Karpas-422 (cell line): ENCODE measurements around the gene MAS1. TPM values are rescaled to one million over a fixed set of nuclear protein-coding genes. Genes with fewer than 3 reads are reported as not detected.
A peak's percentile ranks its signal among the peaks of the same experiment; 100 is the strongest.
"Not testable (repeated sequence)": the region's sequence is repeated elsewhere in the genome, so short reads cannot be mapped to it uniquely, and the experiment has no call there.

Experiments used
- DNase-seq: peaks from one replicate; pipeline ENCODE4 v3.0.0-alpha.2; 2015
- H2AFZ ChIP-seq: fragments of 200-600 bp; sonication (generic); 2 replicates; pipeline ENCODE4 v1.6.1; 2014; ENCODE audit warnings: antibody characterized with exemption, low read length, mixed read lengths
- H3K27ac ChIP-seq: fragments of 200-600 bp; sonication (generic); 2 replicates; pipeline ENCODE4 v1.5.1; 2014; ENCODE audit warnings: mild to moderate bottlenecking, low read length, moderate library complexity
- H3K27me3 ChIP-seq: fragments of 200-600 bp; sonication (generic); 2 replicates; pipeline ENCODE4 v1.6.1; 2014; ENCODE audit warnings: low read length, mixed read lengths
- H3K36me3 ChIP-seq: fragments of 200-600 bp; sonication (generic); 2 replicates; pipeline ENCODE4 v1.6.1; 2014; ENCODE audit warnings: low read length, mixed read lengths; ENCODE audit not compliant: insufficient read depth
- H3K4me1 ChIP-seq: fragments of 200-600 bp; sonication (generic); 2 replicates; pipeline ENCODE4 v1.6.1; 2014; ENCODE audit warnings: mild to moderate bottlenecking, low read length, mixed read lengths
- H3K4me2 ChIP-seq: fragments of 200-600 bp; sonication (generic); 2 replicates; pipeline ENCODE4 v1.6.1; 2014; ENCODE audit warnings: low read length, low read depth, mild to moderate bottlenecking; ENCODE audit not compliant: poor library complexity, severe bottlenecking
- H3K4me3 ChIP-seq: fragments of 200-600 bp; sonication (generic); 2 replicates; pipeline ENCODE4 v1.5.1; 2014; ENCODE audit warnings: mild to moderate bottlenecking, antibody characterized with exemption, low read length, mixed read lengths
- H3K79me2 ChIP-seq: fragments of 200-600 bp; sonication (generic); 2 replicates; pipeline ENCODE4 v1.6.1; 2014; ENCODE audit warnings: mild to moderate bottlenecking, low read length, mixed read lengths
- H3K9ac ChIP-seq: fragments of 200-600 bp; sonication (generic); 2 replicates; pipeline ENCODE4 v1.6.0; 2014; ENCODE audit warnings: low read length
- H3K9me2 ChIP-seq: fragments of 200-600 bp; sonication (generic), shearing (Covaris generic); replicated peaks from 2 replicates; pipeline ENCODE4 v1.6.0; 2014; ENCODE audit warnings: mild to moderate bottlenecking, low read length, moderate library complexity; ENCODE audit not compliant: insufficient read depth
- H3K9me3 ChIP-seq: fragments of 300-700, 200-600 bp; sonication (generic); 2 replicates; pipeline ENCODE4 v1.6.1; 2014; ENCODE audit warnings: low read length, mixed read lengths
- H4K20me1 ChIP-seq: fragments of 200-600 bp; sonication (generic); 2 replicates; pipeline ENCODE4 v1.6.1; 2014; ENCODE audit warnings: mild to moderate bottlenecking, antibody characterized with exemption, low read length, low read depth; ENCODE audit not compliant: insufficient read depth
- total RNA-seq: library from RNA; depleted of rRNA; stranded (reverse); fragments of >200 nt; shearing (Covaris generic); gene quantifications from 2 replicates; pipeline ENCODE4 v1.2.3, GENCODE V29; 2014; ENCODE audit warnings: low replicate concordance

The MAS1 gene
- total RNA-seq, 1 experiment from 2014 or later: not detected

DNA sequence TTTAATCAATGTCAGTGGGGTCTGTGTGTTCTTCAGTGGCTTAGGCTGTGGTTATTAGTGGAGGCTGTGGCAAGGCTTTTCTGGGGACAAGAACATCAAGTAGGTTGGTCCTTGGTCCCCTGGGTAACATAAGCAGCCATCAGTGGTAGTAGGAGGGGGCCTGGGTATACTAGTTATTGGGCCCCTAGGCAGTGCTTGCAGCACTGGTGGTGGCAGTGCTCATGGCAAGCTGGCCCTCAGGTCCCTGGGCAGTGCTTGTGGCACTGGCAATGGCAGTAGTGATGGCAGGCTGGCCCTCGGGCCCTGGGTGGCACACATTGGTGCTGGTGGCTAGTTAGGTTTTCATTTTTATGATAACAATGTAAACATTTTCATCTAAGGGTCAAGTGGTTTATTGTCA is 32.5 kb upstream of the MAS1 start:
- Histone ChIP-seq H3K9ac (no peak overlapping the region), H3K4me2 (no peak overlapping the region), H3K27me3 (no peaks in the 10 kb centered on the region)

DNA sequence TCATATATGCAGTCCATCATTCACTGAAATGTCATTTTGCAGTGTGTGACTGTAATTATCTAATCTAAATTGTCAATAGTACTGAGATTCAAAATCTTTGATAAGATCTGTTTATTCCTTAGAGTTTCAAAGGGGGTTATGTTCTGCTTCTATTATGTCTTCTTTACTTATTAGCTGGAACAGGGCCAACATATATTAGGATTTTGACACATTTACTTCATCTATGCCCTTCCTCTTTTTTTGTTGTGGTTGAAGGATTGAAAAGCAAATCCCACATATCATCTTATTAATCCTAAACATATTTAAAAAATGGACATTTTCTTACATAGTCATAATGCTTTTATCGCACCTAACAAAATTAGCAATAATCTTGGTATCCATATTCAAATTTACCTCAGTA is 30.3 kb upstream of the MAS1 start:
- Histone ChIP-seq H3K4me3 (no peak overlapping the region), H3K4me1 (no peaks in the 10 kb centered on the region), H4K20me1 (no peaks in the 10 kb centered on the region), H3K9ac (no peak overlapping the region), H3K36me3 (no peaks in the 10 kb centered on the region), H3K9me2 (no peaks in the 10 kb centered on the region), H3K27me3 (no peaks in the 10 kb centered on the region), H3K9me3 (no peaks in the 10 kb centered on the region), H3K79me2 (no peaks in the 10 kb centered on the region), H2AFZ (no peak overlapping the region), H3K27ac (no peak overlapping the region), H3K4me2 (no peak overlapping the region)
- no peak for DNase-seq

More for the DNA sequence above, 32.5 kb upstream of the MAS1 start:
- Histone ChIP-seq H3K36me3 (no peaks in the 10 kb centered on the region), H3K79me2 (no peaks in the 10 kb centered on the region), H3K27ac (no peak overlapping the region), H3K4me1 (no peaks in the 10 kb centered on the region), H3K9me3 (no peaks in the 10 kb centered on the region), H3K4me3 (no peak overlapping the region), H3K9me2 (no peaks in the 10 kb centered on the region), H2AFZ (no peak overlapping the region), H4K20me1 (no peaks in the 10 kb centered on the region)
- DNase-seq: no peak

DNA sequence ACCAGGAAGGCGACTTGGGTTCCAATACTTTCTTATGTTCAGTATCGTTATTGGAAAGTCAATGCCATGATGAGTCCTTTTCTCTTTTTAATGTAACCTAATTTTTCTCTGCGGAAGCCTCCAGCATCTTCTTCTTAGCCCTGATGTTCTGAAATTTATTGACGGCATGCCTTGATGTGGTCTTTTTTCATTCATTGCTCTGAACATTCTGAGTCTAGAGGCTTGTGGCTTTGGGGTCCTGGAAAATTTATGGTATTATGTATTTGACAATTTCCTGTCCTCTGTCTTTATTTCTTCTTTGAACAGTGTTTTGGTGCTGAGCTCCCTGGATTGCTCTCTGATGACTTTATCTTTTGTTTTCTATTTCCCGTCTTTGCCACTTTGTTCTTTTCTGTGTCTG is 28.7 kb upstream of the MAS1 start:
- Histone ChIP-seq H3K4me1 (no peaks in the 10 kb centered on the region), H3K9me3 (no peaks in the 10 kb centered on the region), H3K9ac (no peak overlapping the region), H3K79me2 (no peaks in the 10 kb centered on the region), H3K36me3 (no peaks in the 10 kb centered on the region), H3K4me3 (no peak overlapping the region), H2AFZ (no peak overlapping the region), H3K9me2 (no peaks in the 10 kb centered on the region), H3K27me3 (no peaks in the 10 kb centered on the region), H3K4me2 (no peak overlapping the region), H3K27ac (no peak overlapping the region), H4K20me1 (no peaks in the 10 kb centered on the region)
- no peak for DNase-seq

DNA sequence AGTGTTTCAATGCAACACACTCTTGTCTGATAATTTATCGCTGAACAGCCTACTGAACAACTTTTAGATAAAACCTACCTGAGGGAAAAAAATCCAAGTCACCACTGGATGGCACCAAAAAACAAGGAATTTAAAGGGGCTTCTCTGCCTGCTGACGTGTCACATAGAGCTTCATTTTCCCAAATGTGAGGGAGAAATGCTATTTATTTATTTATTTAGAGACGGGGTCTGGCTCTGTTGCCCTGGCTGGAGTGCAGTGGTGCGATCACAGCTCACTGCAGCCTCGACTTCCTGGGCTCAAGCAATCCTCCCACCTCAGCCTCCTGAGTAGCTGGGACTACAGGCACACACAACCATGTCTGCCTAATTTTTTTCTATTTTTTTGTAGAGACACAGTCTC is 27.4 kb upstream of the MAS1 start:
- not testable (repeated sequence) for H3K27ac ChIP-seq, H3K4me3 ChIP-seq, H3K9ac ChIP-seq, H4K20me1 ChIP-seq, H2AFZ ChIP-seq, H3K4me1 ChIP-seq, H3K4me2 ChIP-seq, H3K27me3 ChIP-seq, H3K9me2 ChIP-seq, H3K79me2 ChIP-seq, H3K9me3 ChIP-seq, H3K36me3 ChIP-seq
- peak; percentile 75 for DNase-seq

DNA sequence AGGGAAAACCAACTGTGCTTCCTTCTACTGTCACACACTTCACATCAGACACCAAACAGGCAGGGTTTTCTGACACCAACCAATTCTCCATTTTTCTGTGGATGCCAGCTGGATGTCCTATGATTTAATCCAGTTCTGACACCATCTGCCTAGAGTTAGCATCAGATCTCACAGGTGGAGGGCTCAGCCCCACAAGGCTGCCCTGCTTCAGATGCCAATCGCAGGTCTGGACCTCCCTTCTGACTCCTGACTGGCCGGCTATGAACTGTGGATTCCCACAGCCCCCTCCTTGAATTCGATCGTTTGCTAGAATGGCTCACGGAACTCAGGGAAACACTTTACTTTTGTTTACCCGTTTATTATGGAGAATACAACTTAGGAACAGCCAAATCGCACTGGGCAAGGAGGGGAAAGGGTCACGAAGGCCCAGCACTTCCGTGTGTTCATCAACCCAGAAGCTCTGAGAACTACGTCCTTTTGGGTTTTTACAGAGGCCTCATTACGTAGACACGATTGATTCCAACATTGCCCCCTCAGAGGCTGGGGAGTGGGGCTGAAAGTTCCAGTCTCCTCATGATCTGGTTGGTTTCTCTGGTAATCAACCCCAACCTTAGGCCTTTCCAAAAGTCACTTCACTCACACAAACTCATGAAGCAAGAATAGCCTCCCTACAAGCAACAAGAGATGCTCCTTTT is 25.4 kb upstream of the MAS1 start:
- no peak for DNase-seq
- no peak overlapping the region for H3K9ac ChIP-seq
- H3K4me1 ChIP-seq: no peaks in the 10 kb centered on the region
- H3K27ac ChIP-seq: no peak overlapping the region
- H3K36me3 ChIP-seq: no peaks in the 10 kb centered on the region
- H3K4me3 ChIP-seq: no peak overlapping the region
- no peak overlapping the region for H3K4me2 ChIP-seq
- H3K9me2 ChIP-seq: no peaks in the 10 kb centered on the region
- H3K27me3 ChIP-seq: no peaks in the 10 kb centered on the region
- no peaks in the 10 kb centered on the region for H4K20me1 ChIP-seq
- no peak overlapping the region for H2AFZ ChIP-seq
- H3K9me3 ChIP-seq: no peaks in the 10 kb centered on the region
- H3K79me2 ChIP-seq: no peaks in the 10 kb centered on the region

DNA sequence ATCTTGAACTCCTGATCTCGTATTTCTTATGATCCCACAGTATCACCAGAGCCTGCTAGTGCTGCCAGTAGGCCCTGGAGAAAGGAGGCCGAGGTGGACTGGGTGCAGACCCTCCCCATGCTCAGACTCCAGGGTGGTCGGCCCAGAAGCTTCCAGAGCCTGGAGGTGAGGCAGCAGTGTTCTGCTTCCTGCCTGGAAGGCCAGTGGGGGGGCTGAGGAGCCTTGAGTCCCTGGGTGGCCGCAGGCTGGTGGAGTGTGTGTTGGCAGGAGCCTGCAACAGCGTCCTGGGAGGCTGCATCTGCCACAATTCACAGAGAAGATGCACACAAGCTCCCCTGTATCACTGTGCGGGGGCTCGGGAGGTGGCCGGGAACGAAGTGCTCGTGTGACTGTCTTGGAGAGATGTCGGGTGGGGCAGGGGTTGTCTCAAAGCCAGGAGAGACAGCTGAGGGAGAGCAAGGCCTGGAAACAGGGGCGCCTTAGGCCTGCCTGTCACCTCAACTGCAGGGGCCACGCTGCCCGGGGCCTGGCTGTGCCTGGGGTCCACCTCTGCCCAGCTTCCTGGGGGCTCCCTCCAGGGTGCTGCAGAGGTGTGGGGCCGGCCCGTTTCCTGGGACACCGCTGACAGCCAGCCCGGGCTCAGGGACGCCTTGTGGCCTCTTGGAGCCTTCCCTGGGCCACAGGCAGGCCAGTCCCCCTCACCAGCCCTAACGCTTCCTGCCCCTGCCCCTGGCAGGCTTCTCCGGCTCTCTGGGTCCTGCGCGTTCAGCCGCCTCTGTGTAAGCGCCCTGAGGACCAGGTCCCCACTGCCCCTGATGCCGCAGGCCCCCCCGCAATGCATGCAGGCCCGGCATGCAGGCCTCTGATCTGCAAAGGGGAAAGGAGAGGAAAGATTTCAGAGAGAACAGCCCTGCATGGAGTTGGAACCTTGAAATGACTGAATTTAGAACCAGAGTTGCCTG is 24.2 kb upstream of the MAS1 start:
- Histone ChIP-seq H3K79me2 (no peaks in the 10 kb centered on the region), H3K4me3 (no peak overlapping the region), H4K20me1 (no peaks in the 10 kb centered on the region), H3K9ac (no peak overlapping the region), H3K27me3 (no peaks in the 10 kb centered on the region), H3K9me3 (no peaks in the 10 kb centered on the region), H3K27ac (no peak overlapping the region), H3K9me2 (no peaks in the 10 kb centered on the region), H3K4me1 (no peaks in the 10 kb centered on the region), H3K4me2 (no peak overlapping the region), H2AFZ (no peak overlapping the region), H3K36me3 (no peaks in the 10 kb centered on the region)
- no peak for DNase-seq

DNA sequence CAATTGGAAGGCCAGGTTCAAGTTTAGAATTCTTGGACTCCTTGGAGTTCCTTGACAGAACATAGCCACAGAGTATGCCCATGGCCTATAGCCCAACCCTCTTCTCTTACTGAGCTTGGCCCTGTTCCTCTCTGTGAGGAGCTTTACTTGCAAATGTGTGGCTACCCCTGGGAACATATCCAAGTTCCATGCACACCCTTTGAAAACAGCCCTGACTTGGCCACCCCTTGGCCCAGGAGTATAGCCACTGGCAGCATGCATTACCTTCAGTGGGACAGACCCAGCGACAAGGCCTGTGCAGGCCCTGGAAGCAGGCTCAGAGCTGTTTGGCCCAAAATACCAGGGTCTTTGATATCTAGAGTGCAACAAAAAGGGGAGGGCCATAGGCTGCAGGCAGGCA is 19.5 kb upstream of the MAS1 start:
- no peak for DNase-seq
- no peak overlapping the region for H3K4me2 ChIP-seq
- H3K9me3 ChIP-seq: no peaks in the 10 kb centered on the region
- no peak overlapping the region for H3K27ac ChIP-seq
- no peak overlapping the region for H3K4me3 ChIP-seq
- H3K9ac ChIP-seq: no peak overlapping the region
- no peak overlapping the region for H2AFZ ChIP-seq
- no peaks in the 10 kb centered on the region for H3K36me3 ChIP-seq
- no peaks in the 10 kb centered on the region for H3K79me2 ChIP-seq
- H4K20me1 ChIP-seq: 0 out of 2 replicates have a peak, but pooled peaks cover 5% of the 10 kb centered on the region
- no peaks in the 10 kb centered on the region for H3K9me2 ChIP-seq
- H3K27me3 ChIP-seq: no peaks in the 10 kb centered on the region
- H3K4me1 ChIP-seq: peaks cover 15% of the 10 kb centered on the region

DNA sequence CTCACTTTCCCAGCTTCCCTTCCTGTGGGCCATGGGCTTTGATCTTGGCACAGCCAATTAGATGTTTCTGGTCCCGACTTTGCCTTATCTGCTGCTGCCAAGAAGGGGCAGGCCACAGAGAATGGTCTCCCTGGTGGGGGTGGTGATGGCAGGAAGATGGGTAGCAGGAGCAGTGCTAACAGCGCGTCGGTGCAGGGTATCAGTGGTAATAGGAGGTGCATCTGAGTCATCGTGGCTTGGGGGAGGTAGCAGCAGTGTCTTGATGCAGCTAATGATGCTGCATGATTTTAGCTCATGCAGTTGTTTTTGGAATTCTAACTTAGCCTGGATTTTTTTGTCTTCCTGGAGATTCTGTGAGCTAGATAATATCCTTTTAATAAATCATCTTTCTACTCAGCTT is 18.9 kb upstream of the MAS1 start:
- no peak overlapping the region for H3K4me3 ChIP-seq
- 0 out of 2 replicates have a peak, but pooled peaks cover 5% of the 10 kb centered on the region for H4K20me1 ChIP-seq

More for the DNA sequence above, 18.9 kb upstream of the MAS1 start:
- DNase-seq: no peak
- no peaks in the 10 kb centered on the region for H3K36me3 ChIP-seq
- no peaks in the 10 kb centered on the region for H3K27me3 ChIP-seq
- H3K9me3 ChIP-seq: no peaks in the 10 kb centered on the region
- no peaks in the 10 kb centered on the region for H3K79me2 ChIP-seq
- peaks cover 15% of the 10 kb centered on the region for H3K4me1 ChIP-seq
- H3K27ac ChIP-seq: no peak overlapping the region
- H3K9ac ChIP-seq: no peak overlapping the region
- H3K4me2 ChIP-seq: no peak overlapping the region
- no peak overlapping the region for H2AFZ ChIP-seq
- H3K9me2 ChIP-seq: no peaks in the 10 kb centered on the region
